PFSK-1 (cell line): Measurements from ENCODE around the gene NCR2.

Experiments used
- FOXP2 ChIP-seq: optimal IDR thresholded peaks from 2 replicates; pipeline ENCODE3; 2011; ENCODE audit warnings: borderline replicate concordance, control low read depth, inconsistent platforms; ENCODE audit not compliant: insufficient read depth; ENCODE audit errors: extremely low read length, extremely low read depth
- POLR2AphosphoS5 ChIP-seq: IDR thresholded peaks from 2 replicates; pipeline ENCODE4 v1.6.1; 2012; ENCODE audit warnings: low read depth, mild to moderate bottlenecking, control low read depth, low read length, moderate library complexity
- SIN3A ChIP-seq: IDR thresholded peaks from 2 replicates; pipeline ENCODE4 v1.6.1; 2012; ENCODE audit warnings: mild to moderate bottlenecking, low read length, moderate library complexity, borderline replicate concordance; ENCODE audit not compliant: insufficient read depth
- TAF1 ChIP-seq: IDR thresholded peaks from 2 replicates; pipeline ENCODE4 v1.6.1; 2012; ENCODE audit warnings: low read length, control low read depth, borderline replicate concordance; ENCODE audit not compliant: insufficient read depth
- TF ChIP-seq, protein P1 (sequence below), 2 experiments: IDR thresholded peaks; 2 replicates each; pipeline versions ENCODE4 v1.6.1 to v1.8.0; 2011 to 2012; ENCODE audit warnings: low read depth in 2 of 2, low read length in 2 of 2, control low read depth in 1 of 2, inconsistent platforms in 1 of 2, mild to moderate bottlenecking in 1 of 2, moderate library complexity in 1 of 2; ENCODE audit not compliant: insufficient read depth in 1 of 2

Gene NCR2

DNA sequence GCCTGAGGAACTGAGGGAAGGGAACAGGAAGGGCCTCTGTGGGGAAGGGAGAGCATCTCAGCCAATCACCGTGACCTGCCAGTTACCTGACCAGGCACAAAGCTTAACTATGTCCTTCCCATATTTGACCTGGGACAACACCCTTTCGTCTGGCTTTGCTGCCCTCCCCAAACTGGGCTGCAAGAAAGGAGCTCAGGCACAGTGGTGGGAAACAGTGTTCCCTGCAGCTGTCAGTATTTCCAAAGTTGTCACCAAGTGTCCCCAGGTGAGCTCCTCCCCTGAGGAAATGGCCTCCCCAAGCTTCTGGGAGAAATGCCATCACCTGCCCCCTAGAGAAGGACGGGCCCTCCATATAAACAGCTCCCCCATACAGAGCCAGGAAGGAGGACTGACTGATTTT is 17.9 kb downstream of the NCR2 start:
- TF ChIP-seq TAF1, result no peak
- no peak for TF ChIP-seq SIN3A
- TF ChIP-seq, protein P1, sequence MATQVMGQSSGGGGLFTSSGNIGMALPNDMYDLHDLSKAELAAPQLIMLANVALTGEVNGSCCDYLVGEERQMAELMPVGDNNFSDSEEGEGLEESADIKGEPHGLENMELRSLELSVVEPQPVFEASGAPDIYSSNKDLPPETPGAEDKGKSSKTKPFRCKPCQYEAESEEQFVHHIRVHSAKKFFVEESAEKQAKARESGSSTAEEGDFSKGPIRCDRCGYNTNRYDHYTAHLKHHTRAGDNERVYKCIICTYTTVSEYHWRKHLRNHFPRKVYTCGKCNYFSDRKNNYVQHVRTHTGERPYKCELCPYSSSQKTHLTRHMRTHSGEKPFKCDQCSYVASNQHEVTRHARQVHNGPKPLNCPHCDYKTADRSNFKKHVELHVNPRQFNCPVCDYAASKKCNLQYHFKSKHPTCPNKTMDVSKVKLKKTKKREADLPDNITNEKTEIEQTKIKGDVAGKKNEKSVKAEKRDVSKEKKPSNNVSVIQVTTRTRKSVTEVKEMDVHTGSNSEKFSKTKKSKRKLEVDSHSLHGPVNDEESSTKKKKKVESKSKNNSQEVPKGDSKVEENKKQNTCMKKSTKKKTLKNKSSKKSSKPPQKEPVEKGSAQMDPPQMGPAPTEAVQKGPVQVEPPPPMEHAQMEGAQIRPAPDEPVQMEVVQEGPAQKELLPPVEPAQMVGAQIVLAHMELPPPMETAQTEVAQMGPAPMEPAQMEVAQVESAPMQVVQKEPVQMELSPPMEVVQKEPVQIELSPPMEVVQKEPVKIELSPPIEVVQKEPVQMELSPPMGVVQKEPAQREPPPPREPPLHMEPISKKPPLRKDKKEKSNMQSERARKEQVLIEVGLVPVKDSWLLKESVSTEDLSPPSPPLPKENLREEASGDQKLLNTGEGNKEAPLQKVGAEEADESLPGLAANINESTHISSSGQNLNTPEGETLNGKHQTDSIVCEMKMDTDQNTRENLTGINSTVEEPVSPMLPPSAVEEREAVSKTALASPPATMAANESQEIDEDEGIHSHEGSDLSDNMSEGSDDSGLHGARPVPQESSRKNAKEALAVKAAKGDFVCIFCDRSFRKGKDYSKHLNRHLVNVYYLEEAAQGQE (IDR thresholded peaks at IDR 0.05; ENCODE audit: insufficient read depth in 1 of 2, low read depth in 2 of 2, low read length in 2 of 2), result no peak
- no peak for TF ChIP-seq POLR2AphosphoS5
- TF ChIP-seq FOXP2, result no peak

DNA sequence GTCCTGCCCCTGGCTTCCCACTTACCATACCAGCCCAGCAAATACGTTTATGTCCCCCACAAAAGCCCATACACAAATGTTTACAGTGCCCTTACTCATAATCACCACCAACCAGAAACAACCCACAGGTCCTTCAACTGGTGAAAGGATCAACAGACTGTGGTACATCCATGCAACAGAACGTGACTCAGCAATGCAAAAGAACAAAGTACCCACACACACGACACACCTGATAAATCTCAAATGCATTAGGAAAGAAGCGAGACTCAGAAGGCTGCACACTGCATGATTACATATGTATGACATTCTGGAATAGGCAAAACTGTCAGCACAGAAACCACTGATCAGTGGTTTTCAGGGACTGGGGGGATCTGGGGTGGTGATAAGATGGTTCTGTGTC is 20.5 kb downstream of the NCR2 start:
- TF ChIP-seq FOXP2, result no peak
- TF ChIP-seq POLR2AphosphoS5, result no peak
- no peak for TF ChIP-seq SIN3A
- TF ChIP-seq, protein P1 (IDR thresholded peaks at IDR 0.05; ENCODE audit: insufficient read depth in 1 of 2, low read depth in 2 of 2, low read length in 2 of 2), result no peak
- TF ChIP-seq TAF1, result no peak

DNA sequence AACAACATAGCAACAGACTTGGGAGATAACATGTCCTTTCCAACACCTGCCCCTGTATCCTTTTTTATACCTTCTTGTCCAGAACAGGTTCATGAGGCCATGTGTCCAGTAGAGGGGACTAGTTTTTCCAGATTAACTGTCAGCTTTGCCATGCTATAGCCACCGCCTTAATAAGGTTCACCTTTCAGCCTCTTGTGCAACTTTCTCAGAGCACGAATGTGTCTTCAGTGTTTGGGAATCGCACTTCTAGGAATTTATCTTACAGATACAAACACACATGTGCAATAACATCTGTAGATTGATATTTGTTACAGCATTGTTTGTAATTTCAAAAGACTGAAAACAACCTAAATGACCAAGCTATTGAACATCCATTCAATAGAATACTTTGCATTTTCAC is 21.4 kb downstream of the NCR2 start:
- TF ChIP-seq, protein P1 (IDR thresholded peaks at IDR 0.05; ENCODE audit: insufficient read depth in 1 of 2, low read depth in 2 of 2, low read length in 2 of 2), result no peak
- TF ChIP-seq SIN3A, result no peak
- no peak for TF ChIP-seq TAF1
- no peak for TF ChIP-seq FOXP2
- TF ChIP-seq POLR2AphosphoS5, result no peak

DNA sequence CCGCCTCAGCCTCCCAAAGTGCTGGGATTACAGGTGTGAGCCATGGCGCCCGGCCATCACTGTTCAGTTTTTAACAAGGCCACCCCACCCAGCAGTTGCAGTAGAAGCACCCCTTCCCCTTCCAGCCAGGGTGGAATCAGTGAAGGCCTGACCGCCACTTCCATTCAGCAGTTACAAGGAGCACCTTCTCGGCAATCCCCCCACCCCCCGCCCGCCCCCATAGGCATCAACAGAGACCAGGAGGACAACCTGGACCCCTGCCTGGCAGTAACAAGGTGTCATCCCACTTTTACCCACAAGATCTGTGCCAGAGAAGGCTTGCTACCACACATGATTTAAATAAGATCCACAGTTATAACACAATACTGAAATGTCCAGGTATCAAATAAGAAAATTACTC is 23.1 kb downstream of the NCR2 start:
- TF ChIP-seq FOXP2 (no peak), POLR2AphosphoS5 (no peak), SIN3A (no peak), TAF1 (no peak)
- TF ChIP-seq, protein P1 (IDR thresholded peaks at IDR 0.05; ENCODE audit: insufficient read depth in 1 of 2, low read depth in 2 of 2, low read length in 2 of 2), result no peak

DNA sequence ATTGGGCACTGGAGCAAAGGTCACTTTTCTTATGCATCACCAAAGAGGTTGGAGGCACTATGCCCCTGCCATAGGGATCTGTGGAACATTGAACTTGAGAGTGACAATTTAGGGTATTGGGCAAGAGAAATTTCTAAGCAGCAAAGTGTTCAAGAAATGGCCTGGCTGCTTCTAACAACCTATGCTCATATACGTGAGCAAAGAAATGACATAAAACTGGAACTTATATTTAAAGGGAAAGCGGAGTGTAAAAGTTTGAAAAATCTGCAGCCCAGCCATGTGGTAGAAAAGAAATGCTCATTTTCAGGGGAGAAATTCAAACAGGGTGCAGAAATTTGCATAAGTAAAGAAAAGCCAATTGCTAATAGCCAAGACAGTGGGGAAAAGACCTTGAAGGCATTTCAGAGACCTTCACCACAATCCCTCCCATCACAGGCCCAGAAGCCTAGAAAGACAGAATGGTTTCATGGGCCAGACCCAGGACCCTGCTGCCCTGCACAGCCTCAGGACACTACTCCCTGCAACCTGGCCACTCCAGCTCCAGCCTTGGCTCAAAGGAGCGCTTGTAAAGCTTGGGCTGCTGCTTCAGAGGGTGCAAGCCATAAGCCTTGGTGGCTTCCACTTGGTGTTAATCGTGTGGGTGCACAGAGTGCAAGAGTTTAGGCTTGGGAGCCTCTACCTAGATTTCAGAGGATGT is 24.4 kb downstream of the NCR2 start:
- no peak for TF ChIP-seq TAF1
- no peak for TF ChIP-seq POLR2AphosphoS5
- no peak for TF ChIP-seq FOXP2
- TF ChIP-seq SIN3A, result no peak
- TF ChIP-seq, protein P1 (IDR thresholded peaks at IDR 0.05; ENCODE audit: insufficient read depth in 1 of 2, low read depth in 2 of 2, low read length in 2 of 2), result no peak
